HUES64 (cell line): Measurements from ENCODE around the gene DUS1L.
A peak's percentile ranks its signal among the peaks of the same experiment; 100 is the strongest.

Source experiments
- H3K27ac ChIP-seq: 2 replicates; pipeline ENCODE4 v1.7.0; 2013; ENCODE audit warnings: low read depth, low read length, inconsistent platforms
- H3K27me3 ChIP-seq: 2 replicates; pipeline ENCODE4 v1.6.1; 2013; ENCODE audit warnings: mild to moderate bottlenecking, low read length; ENCODE audit not compliant: insufficient read depth
- H3K36me3 ChIP-seq: 2 replicates; pipeline ENCODE4 v1.6.1; 2013; ENCODE audit warnings: mild to moderate bottlenecking, low read length; ENCODE audit not compliant: insufficient read depth
- H3K4me1 ChIP-seq: 2 replicates; pipeline ENCODE4 v1.6.1; 2013; ENCODE audit warnings: mild to moderate bottlenecking, low read length, moderate library complexity; ENCODE audit not compliant: insufficient read depth
- H3K4me3 ChIP-seq: 2 replicates; pipeline ENCODE4 v1.5.1; 2013; ENCODE audit warnings: mild to moderate bottlenecking, low read length, moderate library complexity
- H3K9ac ChIP-seq: 2 replicates; pipeline ENCODE4 v1.6.1; 2013; ENCODE audit warnings: mild to moderate bottlenecking, low read depth, low read length
- H3K9me3 ChIP-seq: 2 replicates; pipeline ENCODE4 v1.6.1; 2013; ENCODE audit warnings: low read depth, low read length; ENCODE audit not compliant: insufficient read depth
- WGBS: fragments of 150-250, 120-280 bp; methylation state at CpG from one replicate; pipeline ENCODE4 v1.1.7; 2013; ENCODE audit warnings: missing lambda C conversion rate; 5-methylcytosine and 5-hydroxymethylcytosine counted together

DUS1L gene

GRCh38 chr17:82098939-82099763 lies 33.5 kb upstream of the DUS1L start:
- peak overlapping the region; percentile 97 for H3K9ac ChIP-seq
- WGBS: 13% methylated on average over 80 of the region's 80 CpGs
- H3K9me3 ChIP-seq: no peaks in the 10 kb centered on the region
- H3K27me3 ChIP-seq: no peaks in the 10 kb centered on the region
- H3K4me1 ChIP-seq: peaks cover 21% of the 10 kb centered on the region
- H3K27ac ChIP-seq: peak overlapping the region; percentile 96
- peak overlapping the region; percentile 72 for H3K4me3 ChIP-seq
- H3K36me3 ChIP-seq: peaks cover 22% of the 10 kb centered on the region

DNA sequence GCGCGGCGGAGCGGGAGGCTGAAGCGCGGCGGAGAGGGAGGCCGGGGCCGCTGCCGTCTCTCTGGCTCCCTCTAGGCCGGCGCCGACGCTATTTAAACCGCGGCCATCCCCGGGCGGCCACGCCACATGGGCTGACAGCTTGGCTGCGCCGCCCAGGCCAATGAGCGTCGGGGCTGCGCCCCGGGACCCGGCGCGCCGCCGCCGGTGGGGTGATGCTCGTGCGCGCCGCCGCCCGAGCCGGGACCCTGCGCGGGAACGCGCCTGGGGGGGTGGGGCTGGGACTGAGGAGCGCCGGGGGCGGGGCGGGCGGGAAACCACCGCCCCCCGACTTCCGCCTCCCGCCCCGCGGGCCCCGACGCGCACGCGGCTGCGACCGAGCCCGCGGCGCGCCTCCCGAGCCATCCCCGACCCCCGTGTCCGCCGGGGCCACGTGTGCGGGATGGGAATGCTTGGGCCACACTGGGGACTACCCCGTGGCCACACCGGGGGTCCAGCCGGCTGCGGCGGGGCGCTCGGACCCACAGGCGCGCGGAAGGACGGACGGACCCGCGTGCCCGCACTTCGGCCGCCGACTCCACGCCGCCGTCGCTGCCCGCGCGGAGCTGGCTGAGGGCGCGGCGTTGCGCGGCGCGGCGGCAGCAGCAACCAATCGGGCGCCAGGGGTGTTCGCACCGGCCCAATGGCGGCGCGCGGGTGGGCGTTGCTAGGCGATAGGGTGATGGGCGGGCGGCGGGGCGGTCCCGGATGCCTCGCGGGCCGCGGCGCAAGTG lies 32.8 kb upstream of the DUS1L start, which contains the start of gene FASN:
FASN (minus strand) TSS at position 68 of the 770 bp plus-strand sequence. CDS start 1,791 bp downstream, outside the sequence.
- peak within 1 kb of the TSS; percentile 96 for H3K27ac ChIP-seq
- H3K9me3 ChIP-seq: no peaks in the 10 kb centered on the region
- peaks cover 15% of the 10 kb centered on the region for H3K4me1 ChIP-seq
- H3K27me3 ChIP-seq: no peaks in the 10 kb centered on the region
- H3K36me3 ChIP-seq: peaks cover 29% of the 10 kb centered on the region
- peak within 1 kb of the TSS; percentile 97 for H3K9ac ChIP-seq
- H3K4me3 ChIP-seq: peak within 1 kb of the TSS; percentile 74
- WGBS: under 1% methylated on average over 121 of the region's 124 CpGs

- Histone ChIP-seq H3K27me3 (no peaks in the 10 kb centered on the region), H3K9ac (peak overlapping the region; percentile 90), H3K4me1 (peaks cover 12% of the 10 kb centered on the region)
These were observed 32.2 kb upstream of the DUS1L start for GRCh38 chr17:82097919-82098168.

GRCh38 chr17:82097184-82097918 lies 31.7 kb upstream of the DUS1L start:
- Histone ChIP-seq H3K27ac (peak overlapping the region; percentile 70), H3K4me3 (peak overlapping the region; percentile 74), H3K27me3 (no peaks in the 10 kb centered on the region), H3K9me3 (no peaks in the 10 kb centered on the region), H3K4me1 (peaks cover 11% of the 10 kb centered on the region), H3K9ac (peak overlapping the region; percentile 90), H3K36me3 (peaks cover 36% of the 10 kb centered on the region)
- 2% methylated on average over 77 of the region's 77 CpGs for WGBS

More at GRCh38 chr17:82097919-82098168, 32.2 kb upstream of the DUS1L start:
- WGBS: under 1% methylated on average over 36 of the region's 36 CpGs
- H3K4me3 ChIP-seq: peak overlapping the region; percentile 74
- peak overlapping the region; percentile 70 for H3K27ac ChIP-seq
- no peaks in the 10 kb centered on the region for H3K9me3 ChIP-seq
- peaks cover 34% of the 10 kb centered on the region for H3K36me3 ChIP-seq

DNA sequence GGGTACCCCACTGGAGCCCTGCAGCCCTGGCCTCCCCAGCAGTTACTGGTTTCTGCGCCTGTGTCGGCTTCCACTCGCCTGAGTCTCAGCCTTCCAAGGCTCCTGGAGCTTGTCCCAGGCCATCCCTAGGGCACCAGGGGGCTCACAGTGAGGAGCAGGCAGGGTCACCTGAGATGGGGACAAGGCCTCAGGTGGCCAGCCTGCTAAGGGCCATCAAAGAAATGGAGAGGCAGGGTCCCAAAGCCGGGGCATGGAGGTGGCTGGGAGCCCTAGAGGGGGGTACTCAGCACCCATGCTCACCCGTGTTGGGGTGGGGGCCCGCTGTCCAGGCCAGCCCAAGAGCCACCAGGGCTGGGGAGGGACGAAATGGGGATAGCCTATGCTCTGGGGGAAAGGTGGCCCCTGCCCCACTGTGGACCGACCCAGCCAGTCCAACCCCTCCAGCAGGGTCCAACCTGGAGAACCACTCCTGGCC lies 31.1 kb upstream of the DUS1L start:
- WGBS: 67% methylated on average over 8 of the region's 8 CpGs
- Histone ChIP-seq H3K9ac (peak overlapping the region; percentile 90), H3K9me3 (no peaks in the 10 kb centered on the region), H3K4me1 (peaks cover 11% of the 10 kb centered on the region), H3K27ac (no peak overlapping the region), H3K36me3 (peaks cover 42% of the 10 kb centered on the region), H3K27me3 (no peaks in the 10 kb centered on the region), H3K4me3 (peak overlapping the region; percentile 74)

- Histone ChIP-seq H3K9me3 (no peaks in the 10 kb centered on the region), H3K4me3 (peak overlapping the region; percentile 74), H3K27ac (no peak overlapping the region), H3K27me3 (no peaks in the 10 kb centered on the region), H3K36me3 (peaks cover 49% of the 10 kb centered on the region), H3K4me1 (peaks cover 7% of the 10 kb centered on the region), H3K9ac (peak overlapping the region; percentile 90; the same call in 1 of the 2 replicates)
- 94% methylated on average over 35 of the region's 35 CpGs for WGBS
These were observed 30.4 kb upstream of the DUS1L start for GRCh38 chr17:82095777-82096708.

- no peak overlapping the region for H3K9ac ChIP-seq
- H3K36me3 ChIP-seq: peaks cover 56% of the 10 kb centered on the region
- peaks cover 5% of the 10 kb centered on the region for H3K4me1 ChIP-seq
- WGBS: 94% methylated on average over 37 of the region's 37 CpGs
- H3K27me3 ChIP-seq: no peaks in the 10 kb centered on the region
- no peak overlapping the region for H3K27ac ChIP-seq
- H3K9me3 ChIP-seq: no peaks in the 10 kb centered on the region
- H3K4me3 ChIP-seq: 0 out of 2 replicates have a peak overlapping the region, but pooled peaks have one; percentile 74
These were observed 29.6 kb upstream of the DUS1L start for GRCh38 chr17:82094931-82095776.

DNA sequence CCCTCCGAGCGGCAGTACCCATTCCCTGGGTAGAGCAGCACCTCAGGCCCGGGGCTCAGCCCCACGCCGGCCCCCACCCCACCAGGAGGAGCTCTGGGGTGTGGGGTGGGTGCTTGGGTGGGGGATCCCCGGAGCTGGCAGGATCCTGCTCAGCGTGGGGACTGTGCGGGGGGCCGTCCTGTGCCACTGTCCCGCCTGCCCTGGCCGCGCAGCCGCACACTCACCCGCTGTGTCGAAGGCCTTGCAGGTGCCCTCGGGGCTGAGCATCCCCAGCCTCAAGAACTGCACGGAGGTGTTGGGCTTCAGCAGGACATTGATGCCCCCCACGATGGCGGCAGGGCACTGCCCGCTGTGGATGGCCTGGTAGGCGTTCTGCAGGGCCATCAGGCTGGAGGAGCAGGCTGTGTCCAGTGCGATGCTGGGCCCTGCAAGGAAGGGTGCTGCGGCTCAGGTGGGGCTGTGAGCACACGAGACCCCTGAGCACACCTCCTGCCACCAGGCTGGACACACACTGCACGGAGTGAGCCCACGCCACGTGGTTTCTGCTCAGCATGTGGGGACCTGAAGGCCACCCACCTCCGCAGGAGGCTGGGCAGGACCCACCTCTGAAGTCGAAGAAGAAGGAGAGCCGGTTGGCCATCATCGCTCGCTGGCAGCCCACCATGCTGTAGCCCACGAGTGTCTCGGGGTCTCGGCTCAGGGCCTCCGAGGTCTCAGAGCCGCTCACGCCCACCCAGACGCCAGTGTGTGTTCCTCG lies 27.6 kb upstream of the DUS1L start:
- Histone ChIP-seq H3K9me3 (no peaks in the 10 kb centered on the region), H3K9ac (no peak overlapping the region), H3K4me1 (no peaks in the 10 kb centered on the region), H3K36me3 (peaks cover 76% of the 10 kb centered on the region), H3K27ac (no peak overlapping the region), H3K4me3 (no peak overlapping the region), H3K27me3 (no peaks in the 10 kb centered on the region)
- WGBS: 97% methylated on average over 40 of the region's 40 CpGs

DNA sequence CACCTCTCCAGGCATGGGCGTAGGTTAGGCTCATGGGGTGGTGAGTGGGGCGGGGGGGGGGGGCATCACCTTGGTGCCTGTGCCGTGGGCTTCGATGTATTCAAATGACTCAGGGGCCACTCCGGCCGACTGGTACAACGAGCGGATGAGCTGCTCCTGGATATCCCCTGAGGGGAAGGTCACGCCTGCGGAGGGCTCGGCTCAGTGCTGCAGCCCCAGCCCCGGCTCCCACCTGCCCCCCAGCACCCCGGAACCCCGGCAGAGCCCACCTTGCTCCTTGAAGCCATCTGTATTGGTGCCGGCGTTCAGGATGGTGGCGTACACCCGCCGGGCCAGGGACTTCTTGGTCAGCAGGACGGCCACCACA lies 27.0 kb upstream of the DUS1L start:
- Histone ChIP-seq H3K27ac (no peak overlapping the region), H3K9me3 (no peaks in the 10 kb centered on the region), H3K4me1 (no peaks in the 10 kb centered on the region), H3K4me3 (no peak overlapping the region), H3K27me3 (no peaks in the 10 kb centered on the region), H3K9ac (no peak overlapping the region), H3K36me3 (peaks cover 82% of the 10 kb centered on the region)
- WGBS: 94% methylated on average over 20 of the region's 20 CpGs
